ENCODE results near the gene TEAD3.

The TEAD3 gene

GRCh38 chr6:35486005-35486925 lies 10.6 kb downstream of the TEAD3 start:
- H4K8ac ChIP-seq (ENCODE audit: low read length), result peak overlapping the region; percentile 83
- H3K18ac ChIP-seq (ENCODE audit: low read depth in 1 of 2, low read length in 2 of 2), result peak overlapping the region; percentile 71 to 81
- 53% methylated on average over 60 of the region's 61 CpGs for WGBS
- peaks cover 32 to 47% of the 10 kb centered on the region in 2 experiments for H3K36me3 ChIP-seq (ENCODE audit: control insufficient read depth in 1 of 2, insufficient read depth in 2 of 2, low read depth in 1 of 2, low read length in 2 of 2)
- peak; percentile 60 for DNase-seq
- no peaks in the 10 kb centered on the region for H3K9me3 ChIP-seq (ENCODE audit: control insufficient read depth, low read length)
- peak overlapping the region; percentile 40 for H4K91ac ChIP-seq (ENCODE audit: low read length)
- H3K23ac ChIP-seq (ENCODE audit: low read length in 2 of 2), result peak overlapping the region in 1 of 2 experiments; percentile 20
- peak overlapping the region; percentile 5 for H2BK5ac ChIP-seq (ENCODE audit: low read depth, low read length, poor library complexity, severe bottlenecking)
- H3K14ac ChIP-seq (ENCODE audit: low read length in 2 of 2), result peak overlapping the region in 1 of 2 experiments; percentile 73
- no peak overlapping the region for H2AFZ ChIP-seq (ENCODE audit: low read depth, low read length)
- H2BK15ac ChIP-seq (ENCODE audit: low read depth, poor library complexity, severe bottlenecking), result peak overlapping the region; percentile 61
- peak overlapping the region; percentile 98 for H2AK5ac ChIP-seq (ENCODE audit: low read length, severe bottlenecking)
- H3K27me3 ChIP-seq (ENCODE audit: control insufficient read depth in 1 of 2, insufficient read depth in 1 of 2, low read length in 2 of 2), result no peaks in the 10 kb centered on the region
- peak overlapping the region; percentile 63 for H3K9ac ChIP-seq (ENCODE audit: low read length)
- peak overlapping the region; percentile 26 to 88 for H3K4ac ChIP-seq (ENCODE audit: low read depth in 1 of 2, low read length in 2 of 2)
- no peak overlapping the region for H3K4me2 ChIP-seq (ENCODE audit: low read length, poor library complexity, severe bottlenecking)
- H3K79me1 ChIP-seq (replicated peaks; ENCODE audit: low read length, poor library complexity, severe bottlenecking), result peaks cover 35% of the 10 kb centered on the region
- peak overlapping the region; percentile 39 to 83 for H2BK12ac ChIP-seq (ENCODE audit: low read length in 2 of 2)
- peak overlapping the region; percentile 82 for H3K27ac ChIP-seq (ENCODE audit: low read length, poor library complexity, severe bottlenecking)
- peak overlapping the region in 1 of 2 experiments; percentile 13 for H3K4me3 ChIP-seq (ENCODE audit: insufficient read depth in 1 of 2, low read depth in 1 of 2, low read length in 2 of 2)
- no peak overlapping the region for H2BK120ac ChIP-seq (ENCODE audit: low read depth, low read length)
- H3K4me1 ChIP-seq (ENCODE audit: control insufficient read depth, insufficient read depth, low read depth, low read length), result peaks cover 71% of the 10 kb centered on the region

- 23% methylated on average over 11 of the region's 11 CpGs for WGBS
- peak overlapping the region; percentile 83 for H4K8ac ChIP-seq (ENCODE audit: low read length)
- H4K91ac ChIP-seq (ENCODE audit: low read length), result peak overlapping the region; percentile 44
- peak overlapping the region in 1 of 2 experiments; percentile 13 for H3K4me3 ChIP-seq (ENCODE audit: insufficient read depth in 1 of 2, low read depth in 1 of 2, low read length in 2 of 2)
- peak overlapping the region; percentile 93 for H2BK12ac ChIP-seq (ENCODE audit: low read length in 2 of 2)
- no peak overlapping the region for H3K4me2 ChIP-seq (ENCODE audit: low read length, poor library complexity, severe bottlenecking)
- peak overlapping the region; percentile 56 to 96 for H3K18ac ChIP-seq (ENCODE audit: low read depth in 1 of 2, low read length in 2 of 2)
- peak overlapping the region; percentile 82 for H3K27ac ChIP-seq (ENCODE audit: low read length, poor library complexity, severe bottlenecking)
- H3K9ac ChIP-seq (ENCODE audit: low read length), result peak overlapping the region; percentile 63
- peak overlapping the region; percentile 51 for H2BK5ac ChIP-seq (ENCODE audit: low read depth, low read length, poor library complexity, severe bottlenecking)
- peak; percentile 59 for DNase-seq
- H3K79me1 ChIP-seq (replicated peaks; ENCODE audit: low read length, poor library complexity, severe bottlenecking), result peaks cover 40% of the 10 kb centered on the region
- H3K36me3 ChIP-seq (ENCODE audit: control insufficient read depth in 1 of 2, insufficient read depth in 2 of 2, low read depth in 1 of 2, low read length in 2 of 2), result peaks cover 39 to 53% of the 10 kb centered on the region in 2 experiments
- peak overlapping the region in 1 of 2 experiments; percentile 44 for H3K14ac ChIP-seq (ENCODE audit: low read length in 2 of 2)
- H3K4me1 ChIP-seq (ENCODE audit: control insufficient read depth, insufficient read depth, low read depth, low read length), result peaks cover 63% of the 10 kb centered on the region
- peak overlapping the region; percentile 91 for H2BK15ac ChIP-seq (ENCODE audit: low read depth, poor library complexity, severe bottlenecking)
- peak overlapping the region; percentile 98 for H2AK5ac ChIP-seq (ENCODE audit: low read length, severe bottlenecking)
- H3K23ac ChIP-seq (ENCODE audit: low read length in 2 of 2), result peak overlapping the region in 1 of 2 experiments; percentile 81
- H3K27me3 ChIP-seq (ENCODE audit: control insufficient read depth in 1 of 2, insufficient read depth in 1 of 2, low read length in 2 of 2), result no peaks in the 10 kb centered on the region
- H2BK120ac ChIP-seq (ENCODE audit: low read depth, low read length), result no peak overlapping the region
- H3K4ac ChIP-seq (ENCODE audit: low read depth in 1 of 2, low read length in 2 of 2), result peak overlapping the region; percentile 26 to 88
- H3K9me3 ChIP-seq (ENCODE audit: control insufficient read depth, low read length), result no peaks in the 10 kb centered on the region
- no peak overlapping the region for H2AFZ ChIP-seq (ENCODE audit: low read depth, low read length)
Observed at GRCh38 chr6:35485402-35485877, 11.4 kb downstream of the TEAD3 start.

GRCh38 chr6:35484921-35485392 lies 11.9 kb downstream of the TEAD3 start:
- H3K23ac ChIP-seq (ENCODE audit: low read length in 2 of 2), result no peak overlapping the region
- 58% methylated on average over 6 of the region's 7 CpGs for WGBS
- peaks cover 43 to 58% of the 10 kb centered on the region in 2 experiments for H3K36me3 ChIP-seq (ENCODE audit: control insufficient read depth in 1 of 2, insufficient read depth in 2 of 2, low read depth in 1 of 2, low read length in 2 of 2)
- peaks cover 42% of the 10 kb centered on the region for H3K79me1 ChIP-seq (replicated peaks; ENCODE audit: low read length, poor library complexity, severe bottlenecking)
- peak overlapping the region in 1 of 2 experiments; percentile 92 for H3K14ac ChIP-seq (ENCODE audit: low read length in 2 of 2)
- peak overlapping the region; percentile 63 for H3K9ac ChIP-seq (ENCODE audit: low read length)
- peak overlapping the region; percentile 44 for H4K91ac ChIP-seq (ENCODE audit: low read length)
- H3K18ac ChIP-seq (ENCODE audit: low read depth in 1 of 2, low read length in 2 of 2), result peak overlapping the region; percentile 56 to 96
- H2BK15ac ChIP-seq (ENCODE audit: low read depth, poor library complexity, severe bottlenecking), result peak overlapping the region; percentile 29
- DNase-seq, result no peak
- no peaks in the 10 kb centered on the region for H3K27me3 ChIP-seq (ENCODE audit: control insufficient read depth in 1 of 2, insufficient read depth in 1 of 2, low read length in 2 of 2)
- no peak overlapping the region for H2AFZ ChIP-seq (ENCODE audit: low read depth, low read length)
- no peak overlapping the region for H2BK120ac ChIP-seq (ENCODE audit: low read depth, low read length)
- H4K8ac ChIP-seq (ENCODE audit: low read length), result peak overlapping the region; percentile 83
- H3K4ac ChIP-seq (ENCODE audit: low read depth in 1 of 2, low read length in 2 of 2), result peak overlapping the region; percentile 20 to 26
- peak overlapping the region; percentile 82 for H3K27ac ChIP-seq (ENCODE audit: low read length, poor library complexity, severe bottlenecking)
- peak overlapping the region; percentile 94 for H2AK5ac ChIP-seq (ENCODE audit: low read length, severe bottlenecking)
- H3K4me3 ChIP-seq (ENCODE audit: insufficient read depth in 1 of 2, low read depth in 1 of 2, low read length in 2 of 2), result no peak overlapping the region
- peak overlapping the region; percentile 51 for H2BK5ac ChIP-seq (ENCODE audit: low read depth, low read length, poor library complexity, severe bottlenecking)
- H3K4me1 ChIP-seq (ENCODE audit: control insufficient read depth, insufficient read depth, low read depth, low read length), result peaks cover 58% of the 10 kb centered on the region
- H3K9me3 ChIP-seq (ENCODE audit: control insufficient read depth, low read length), result no peaks in the 10 kb centered on the region
- H2BK12ac ChIP-seq (ENCODE audit: low read length in 2 of 2), result peak overlapping the region; percentile 93
- no peak overlapping the region for H3K4me2 ChIP-seq (ENCODE audit: low read length, poor library complexity, severe bottlenecking)
